ENCODE results near the gene RFX8.

DNA sequence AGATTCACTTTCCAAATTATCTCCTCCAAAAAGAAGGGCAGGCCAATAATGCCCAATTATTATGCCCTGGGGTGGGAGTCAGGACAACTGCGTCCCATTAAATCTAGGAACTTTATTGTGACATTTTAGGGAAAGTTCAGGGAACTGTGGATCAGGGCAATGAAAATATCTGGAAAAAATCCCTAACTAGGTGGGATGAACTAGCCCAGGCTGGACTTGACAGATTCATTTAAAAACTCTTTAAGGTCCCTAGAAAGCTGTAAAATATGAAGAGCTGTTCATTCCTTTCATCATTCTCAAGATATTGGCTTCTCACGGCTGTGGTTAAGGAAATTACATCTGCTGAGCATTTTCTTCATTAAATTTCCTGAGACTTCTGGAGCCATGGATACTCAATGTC, 95.8 kb downstream of the RFX8 start:
- TF ChIP-seq, protein P1, sequence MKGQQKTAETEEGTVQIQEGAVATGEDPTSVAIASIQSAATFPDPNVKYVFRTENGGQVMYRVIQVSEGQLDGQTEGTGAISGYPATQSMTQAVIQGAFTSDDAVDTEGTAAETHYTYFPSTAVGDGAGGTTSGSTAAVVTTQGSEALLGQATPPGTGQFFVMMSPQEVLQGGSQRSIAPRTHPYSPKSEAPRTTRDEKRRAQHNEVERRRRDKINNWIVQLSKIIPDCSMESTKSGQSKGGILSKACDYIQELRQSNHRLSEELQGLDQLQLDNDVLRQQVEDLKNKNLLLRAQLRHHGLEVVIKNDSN (IDR thresholded peaks at IDR 0.05; ENCODE audit: borderline replicate concordance, extremely low read length, insufficient read depth, low read depth, low read length), result no peak
- TF ChIP-seq, protein P2, sequence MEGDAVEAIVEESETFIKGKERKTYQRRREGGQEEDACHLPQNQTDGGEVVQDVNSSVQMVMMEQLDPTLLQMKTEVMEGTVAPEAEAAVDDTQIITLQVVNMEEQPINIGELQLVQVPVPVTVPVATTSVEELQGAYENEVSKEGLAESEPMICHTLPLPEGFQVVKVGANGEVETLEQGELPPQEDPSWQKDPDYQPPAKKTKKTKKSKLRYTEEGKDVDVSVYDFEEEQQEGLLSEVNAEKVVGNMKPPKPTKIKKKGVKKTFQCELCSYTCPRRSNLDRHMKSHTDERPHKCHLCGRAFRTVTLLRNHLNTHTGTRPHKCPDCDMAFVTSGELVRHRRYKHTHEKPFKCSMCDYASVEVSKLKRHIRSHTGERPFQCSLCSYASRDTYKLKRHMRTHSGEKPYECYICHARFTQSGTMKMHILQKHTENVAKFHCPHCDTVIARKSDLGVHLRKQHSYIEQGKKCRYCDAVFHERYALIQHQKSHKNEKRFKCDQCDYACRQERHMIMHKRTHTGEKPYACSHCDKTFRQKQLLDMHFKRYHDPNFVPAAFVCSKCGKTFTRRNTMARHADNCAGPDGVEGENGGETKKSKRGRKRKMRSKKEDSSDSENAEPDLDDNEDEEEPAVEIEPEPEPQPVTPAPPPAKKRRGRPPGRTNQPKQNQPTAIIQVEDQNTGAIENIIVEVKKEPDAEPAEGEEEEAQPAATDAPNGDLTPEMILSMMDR (IDR thresholded peaks at IDR 0.05 in 2 of 3, conservative IDR thresholded peaks at IDR 0.05 in 1 of 3; ENCODE audit: control insufficient read depth in 2 of 3, extremely low read depth in 1 of 3, insufficient read depth in 1 of 3, low read depth in 3 of 3, low read length in 3 of 3), result no peak
- TF ChIP-seq, protein P3, sequence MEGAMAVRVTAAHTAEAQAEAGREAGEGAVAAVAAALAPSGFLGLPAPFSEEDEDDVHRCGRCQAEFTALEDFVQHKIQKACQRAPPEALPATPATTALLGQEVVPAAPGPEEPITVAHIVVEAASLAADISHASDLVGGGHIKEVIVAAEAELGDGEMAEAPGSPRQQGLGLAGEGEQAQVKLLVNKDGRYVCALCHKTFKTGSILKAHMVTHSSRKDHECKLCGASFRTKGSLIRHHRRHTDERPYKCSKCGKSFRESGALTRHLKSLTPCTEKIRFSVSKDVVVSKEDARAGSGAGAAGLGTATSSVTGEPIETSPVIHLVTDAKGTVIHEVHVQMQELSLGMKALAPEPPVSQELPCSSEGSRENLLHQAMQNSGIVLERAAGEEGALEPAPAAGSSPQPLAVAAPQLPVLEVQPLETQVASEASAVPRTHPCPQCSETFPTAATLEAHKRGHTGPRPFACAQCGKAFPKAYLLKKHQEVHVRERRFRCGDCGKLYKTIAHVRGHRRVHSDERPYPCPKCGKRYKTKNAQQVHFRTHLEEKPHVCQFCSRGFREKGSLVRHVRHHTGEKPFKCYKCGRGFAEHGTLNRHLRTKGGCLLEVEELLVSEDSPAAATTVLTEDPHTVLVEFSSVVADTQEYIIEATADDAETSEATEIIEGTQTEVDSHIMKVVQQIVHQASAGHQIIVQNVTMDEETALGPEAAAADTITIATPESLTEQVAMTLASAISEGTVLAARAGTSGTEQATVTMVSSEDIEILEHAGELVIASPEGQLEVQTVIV (IDR thresholded peaks at IDR 0.05; ENCODE audit: borderline replicate concordance, partially characterized antibody), result no peak
- TF ChIP-seq POLR2A (IDR thresholded peaks at IDR 0.05; ENCODE audit: low read depth, low read length) (no peak), EED (IDR thresholded peaks at IDR 0.05; ENCODE audit: low read depth) (no peak), EP300 (IDR thresholded peaks at IDR 0.05; ENCODE audit: borderline replicate concordance in 1 of 2, control insufficient read depth in 1 of 2, low read depth in 2 of 2, low read length in 2 of 2) (no peak), EZH2 (IDR thresholded peaks at IDR 0.05; ENCODE audit: borderline replicate concordance, control insufficient read depth, low read depth, low read length) (no peak), TCF7 (IDR thresholded peaks at IDR 0.05; ENCODE audit: borderline replicate concordance) (no peak), CREB1 (IDR thresholded peaks at IDR 0.05; ENCODE audit: low read depth) (no peak)
- TF ChIP-seq, protein P4, sequence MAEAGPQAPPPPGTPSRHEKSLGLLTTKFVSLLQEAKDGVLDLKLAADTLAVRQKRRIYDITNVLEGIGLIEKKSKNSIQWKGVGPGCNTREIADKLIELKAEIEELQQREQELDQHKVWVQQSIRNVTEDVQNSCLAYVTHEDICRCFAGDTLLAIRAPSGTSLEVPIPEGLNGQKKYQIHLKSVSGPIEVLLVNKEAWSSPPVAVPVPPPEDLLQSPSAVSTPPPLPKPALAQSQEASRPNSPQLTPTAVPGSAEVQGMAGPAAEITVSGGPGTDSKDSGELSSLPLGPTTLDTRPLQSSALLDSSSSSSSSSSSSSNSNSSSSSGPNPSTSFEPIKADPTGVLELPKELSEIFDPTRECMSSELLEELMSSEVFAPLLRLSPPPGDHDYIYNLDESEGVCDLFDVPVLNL (IDR thresholded peaks at IDR 0.05; ENCODE audit: low read depth, low read length), result no peak
- TF ChIP-seq, protein P5, sequence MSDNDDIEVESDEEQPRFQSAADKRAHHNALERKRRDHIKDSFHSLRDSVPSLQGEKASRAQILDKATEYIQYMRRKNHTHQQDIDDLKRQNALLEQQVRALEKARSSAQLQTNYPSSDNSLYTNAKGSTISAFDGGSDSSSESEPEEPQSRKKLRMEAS (IDR thresholded peaks at IDR 0.05; ENCODE audit: low read depth, low read length), result no peak

All from GM12878 (cell line).